ENCODE data around the gene ADGRE3.
"Not testable (repeated sequence)": the region's sequence is repeated elsewhere in the genome, so short reads cannot be mapped to it uniquely, and the experiment has no call there.

The ADGRE3 gene

GRCh38 chr19:14669940-14670339 is 4.7 kb downstream of the ADGRE3 start:
- no peak for DNase-seq (ENCODE audit: low read depth in 2 of 2)

DNA sequence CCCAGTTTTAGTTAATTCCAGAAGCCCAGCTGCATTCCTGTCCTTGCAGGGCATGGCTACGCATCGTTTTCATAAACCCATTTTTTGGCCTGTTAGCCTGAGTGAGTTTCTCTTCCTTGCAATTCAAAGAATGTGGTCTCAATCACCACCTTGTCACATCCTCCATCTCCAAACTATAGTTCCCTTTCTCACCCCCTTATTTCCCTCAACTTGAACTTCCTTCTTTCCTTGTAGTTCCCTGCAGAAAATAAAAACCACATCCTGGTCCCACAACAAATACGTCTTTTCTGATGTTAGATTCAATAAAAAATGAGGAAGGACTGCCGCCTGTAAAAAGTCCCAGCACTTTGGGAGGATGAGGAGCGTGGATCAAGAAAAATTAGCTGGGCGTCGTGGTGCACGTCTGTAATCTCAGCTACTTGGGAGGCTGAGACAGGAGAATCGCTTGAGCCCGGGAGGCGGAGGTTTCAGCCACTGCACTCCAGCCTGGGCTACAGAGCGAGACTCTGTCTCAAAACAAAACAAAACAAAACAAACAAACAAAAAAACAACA is 13.2 kb downstream of the ADGRE3 start:
- DNase-seq (ENCODE audit: low read depth in 2 of 2), result no peak

DNA sequence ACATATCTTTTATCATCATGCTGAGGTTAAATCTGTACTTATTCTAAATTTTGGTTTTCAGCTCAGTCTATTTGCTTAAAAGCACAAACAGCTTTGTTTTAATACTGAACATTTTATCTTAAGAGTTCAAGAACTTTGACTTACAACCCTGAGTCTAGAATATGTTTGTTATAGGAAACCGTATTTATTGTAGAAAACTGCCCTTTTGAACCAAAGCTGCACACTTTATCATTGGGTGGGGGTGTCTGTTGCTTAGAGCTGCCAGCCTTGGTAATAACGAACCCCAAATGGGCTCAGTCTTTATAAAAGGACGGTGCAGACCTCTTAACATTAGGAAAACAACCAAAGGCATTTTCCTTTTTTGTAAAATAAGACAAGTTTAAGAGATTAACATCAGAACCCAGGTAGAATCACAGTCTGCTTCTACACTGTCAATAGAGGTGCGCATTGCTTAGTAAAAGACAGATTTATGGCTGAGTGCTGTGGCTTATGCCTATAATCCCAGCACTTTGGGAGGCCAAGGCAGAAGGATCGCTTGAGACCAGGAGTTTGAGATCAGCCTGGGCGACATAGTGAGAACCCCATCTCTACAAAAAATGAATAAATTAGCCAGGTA is 14.7 kb downstream of the ADGRE3 start:
- no peak for DNase-seq (ENCODE audit: low read depth in 2 of 2)

DNA sequence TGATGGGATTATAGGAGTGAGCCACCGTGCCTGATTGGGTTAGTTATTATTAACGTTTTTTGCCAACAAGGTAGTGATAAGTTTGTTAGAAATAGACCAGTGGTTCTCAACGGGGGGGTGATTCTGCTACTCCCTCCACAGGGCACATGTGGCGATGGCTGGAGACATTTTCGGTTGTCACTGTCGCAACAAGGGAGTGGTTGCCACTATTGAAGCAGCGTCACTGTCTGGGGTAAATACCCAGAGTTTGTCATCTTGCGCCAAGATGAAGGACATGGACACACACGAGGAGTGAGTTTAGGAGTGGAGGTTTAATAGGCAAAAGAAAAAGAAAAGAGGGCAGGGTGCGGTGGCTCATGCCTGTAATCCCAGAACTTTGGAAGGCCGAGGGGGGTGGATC is 18.9 kb downstream of the ADGRE3 start:
- DNase-seq (ENCODE audit: low read depth in 2 of 2), result no peak

GRCh38 chr19:14654786-14655560 is 19.7 kb downstream of the ADGRE3 start:
- no peak for DNase-seq (ENCODE audit: low read depth in 2 of 2)

- DNase-seq (ENCODE audit: low read depth in 2 of 2), result no peak
These were observed 24.5 kb downstream of the ADGRE3 start for GRCh38 chr19:14650161-14650560.

GRCh38 chr19:14649020-14649419 is 25.6 kb downstream of the ADGRE3 start:
- DNase-seq (ENCODE audit: low read depth in 2 of 2), result no peak

GRCh38 chr19:14648506-14648905 is 26.1 kb downstream of the ADGRE3 start:
- no peak for DNase-seq (ENCODE audit: low read depth in 2 of 2)

DNA sequence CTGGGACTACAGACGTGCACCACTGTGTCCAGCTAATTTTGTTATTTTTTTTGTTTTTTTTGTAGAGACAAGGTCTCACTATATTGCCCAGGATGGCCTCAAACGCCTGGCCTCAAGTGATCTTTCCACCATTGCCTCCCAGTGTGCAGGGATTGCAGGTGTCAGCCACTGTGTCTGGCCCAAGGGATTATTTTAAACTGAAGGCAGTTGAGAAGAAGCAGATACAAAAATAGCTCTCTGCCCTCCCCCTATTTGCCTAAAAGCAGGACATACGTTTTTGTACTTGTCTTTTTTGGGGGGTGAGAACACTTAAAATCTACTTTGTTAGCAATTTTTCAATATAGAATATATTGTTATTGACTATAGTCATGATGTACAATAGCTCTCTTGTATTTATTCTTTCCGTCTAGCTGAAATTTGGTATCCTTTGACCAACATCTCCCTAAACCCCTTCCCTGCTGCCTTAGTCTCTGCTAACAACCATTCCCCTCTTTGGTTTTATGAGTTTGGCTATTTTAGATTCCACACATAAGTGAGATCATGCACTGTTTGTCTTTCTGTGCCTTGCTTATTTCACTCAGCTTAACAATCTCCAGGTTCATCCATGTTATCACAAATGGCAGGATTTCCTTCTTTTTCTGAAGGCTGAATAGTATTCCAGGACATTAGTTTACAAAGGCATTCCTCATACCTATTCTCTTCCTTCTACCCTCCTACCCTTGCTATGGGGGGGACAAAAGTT is 34.9 kb downstream of the ADGRE3 start:
- DNase-seq (ENCODE audit: low read depth in 2 of 2), result no peak

- DNase-seq (ENCODE audit: low read depth in 2 of 2), result no peak
These were observed 42.4 kb downstream of the ADGRE3 start for GRCh38 chr19:14632286-14632685.

- no peak for DNase-seq (ENCODE audit: low read depth in 2 of 2)
These were observed 45.1 kb downstream of the ADGRE3 start for GRCh38 chr19:14629557-14629956.

DNA sequence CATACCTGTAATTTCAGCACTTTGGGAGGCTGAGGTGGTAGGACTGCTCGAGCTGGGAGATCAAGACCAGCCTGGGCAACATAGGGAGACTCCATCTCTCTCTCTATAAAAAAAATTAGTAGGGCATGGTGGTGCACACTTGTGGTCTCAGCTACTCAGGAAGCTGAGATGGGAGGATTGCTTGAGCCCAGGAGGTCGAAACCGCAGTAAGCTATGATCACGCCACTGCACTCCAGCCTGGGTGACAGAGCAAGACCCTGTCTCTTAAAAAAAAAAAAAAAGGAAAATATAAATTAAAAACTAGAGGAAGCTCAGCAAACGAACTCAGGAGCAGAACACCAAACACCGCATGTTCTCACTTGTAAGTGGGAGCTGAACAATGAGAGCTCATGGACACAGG is 50.2 kb downstream of the ADGRE3 start:
- not testable (repeated sequence) for DNase-seq (ENCODE audit: low read depth in 2 of 2)

DNA sequence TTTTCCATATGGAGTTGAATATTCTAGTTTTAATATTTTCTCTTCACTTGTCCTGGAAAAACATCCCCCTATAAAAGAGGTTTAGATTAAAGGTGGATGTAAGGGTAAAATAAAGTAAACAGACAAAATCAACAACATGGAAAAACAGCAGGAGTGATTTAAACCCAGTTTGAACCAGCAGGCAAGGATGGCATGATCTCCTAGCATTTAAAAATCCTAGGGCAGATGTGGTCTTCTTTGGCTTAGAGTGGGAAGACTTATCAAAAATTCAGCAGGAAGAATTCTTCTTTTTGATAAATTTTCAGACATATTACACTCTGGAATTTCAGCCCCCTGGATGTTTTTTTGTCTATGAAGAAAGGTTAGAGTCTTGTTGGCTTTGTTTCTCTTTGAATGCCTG is 55.2 kb downstream of the ADGRE3 start:
- DNase-seq (ENCODE audit: low read depth in 2 of 2), result no peak

DNA sequence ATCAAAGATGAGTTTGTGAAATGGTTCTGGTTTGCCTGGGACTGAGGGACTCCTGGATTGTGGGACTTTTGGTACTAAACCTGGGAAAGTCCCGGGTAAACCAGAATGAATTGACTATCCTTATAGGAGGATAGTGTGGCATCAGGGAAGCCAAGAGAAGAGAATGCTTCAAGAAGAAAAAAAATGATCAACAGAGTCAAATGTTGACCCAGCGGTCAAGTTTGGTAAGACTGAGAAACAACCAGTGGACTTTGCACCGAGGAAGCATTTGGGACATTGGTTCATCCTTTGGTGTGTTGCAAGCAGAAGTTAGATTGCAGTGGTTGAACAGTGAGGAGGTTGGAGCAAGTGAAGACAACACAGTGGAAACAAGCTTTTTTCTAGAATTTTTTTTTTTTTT is 58.2 kb downstream of the ADGRE3 start:
- no peak for DNase-seq (ENCODE audit: low read depth in 2 of 2)

DNA sequence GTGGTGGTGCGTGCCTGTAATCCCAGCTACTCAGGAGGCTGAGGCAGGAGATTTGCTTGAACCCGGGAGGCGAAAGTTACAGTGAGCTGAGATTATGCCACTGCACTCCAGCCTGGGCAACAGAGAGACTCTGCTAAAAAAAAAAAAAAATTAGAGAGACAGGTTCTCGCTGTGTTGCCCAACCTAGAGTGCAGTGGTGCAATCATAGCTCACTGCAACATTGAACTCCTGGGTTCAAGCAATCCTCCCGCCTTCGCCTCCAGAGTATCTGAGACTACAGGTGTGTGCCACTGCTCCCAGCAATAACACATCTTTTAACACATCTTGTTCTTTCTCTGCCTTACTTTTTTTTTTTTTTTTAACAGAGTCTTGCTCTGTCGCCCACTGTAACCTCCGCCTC is 59.0 kb downstream of the ADGRE3 start:
- no peak for DNase-seq (ENCODE audit: low read depth in 2 of 2)

GRCh38 chr19:14614099-14614412 is 60.6 kb downstream of the ADGRE3 start:
- DNase-seq (ENCODE audit: low read depth in 2 of 2), result no peak

GRCh38 chr19:14613399-14614098 is 61.1 kb downstream of the ADGRE3 start:
- not testable (repeated sequence) for DNase-seq (ENCODE audit: low read depth in 2 of 2)

DNA sequence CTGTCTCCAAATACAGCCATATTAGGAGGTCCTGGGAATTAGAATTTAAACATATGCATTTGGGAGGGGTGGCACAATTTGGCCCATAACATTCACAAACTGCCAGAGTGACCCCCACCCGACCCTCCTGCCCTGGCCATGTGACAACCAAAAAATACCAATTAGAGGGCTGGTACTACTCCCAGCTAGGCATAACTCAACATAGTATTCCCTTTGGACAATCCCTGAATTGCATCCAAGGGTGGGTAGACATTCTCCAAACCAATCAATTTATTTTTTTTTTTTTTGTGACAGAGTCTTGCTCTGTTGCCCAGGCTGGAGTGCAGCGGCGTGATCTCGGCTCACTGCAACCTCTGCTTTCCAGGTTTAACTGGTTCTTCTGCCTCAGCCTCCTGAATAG is 62.0 kb downstream of the ADGRE3 start:
- no peak for DNase-seq (ENCODE audit: low read depth in 2 of 2)

- not testable (repeated sequence) for DNase-seq (ENCODE audit: low read depth in 2 of 2)
These were observed 62.4 kb downstream of the ADGRE3 start for GRCh38 chr19:14612242-14612641.

GRCh38 chr19:14611051-14611450 is 63.6 kb downstream of the ADGRE3 start:
- no peak for DNase-seq (ENCODE audit: low read depth in 2 of 2)

DNA sequence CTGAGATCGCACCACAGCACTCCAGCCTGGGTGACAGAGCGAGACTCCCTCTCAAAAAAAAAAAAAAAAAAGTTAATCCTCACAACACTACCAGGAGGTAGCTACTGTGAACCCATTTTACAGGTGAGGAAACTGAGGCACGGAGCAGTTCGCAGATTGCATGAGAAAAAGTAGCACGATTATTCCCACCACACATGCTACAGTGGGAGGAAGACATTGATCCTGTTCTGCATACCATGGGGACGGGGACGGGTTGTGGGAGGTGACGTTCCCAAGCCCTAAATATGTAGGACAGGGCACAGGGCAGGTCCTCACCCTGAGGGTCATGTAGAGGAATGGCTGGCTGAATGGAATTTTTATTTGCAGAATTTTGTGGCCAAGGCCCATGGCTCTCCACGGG is 68.0 kb downstream of the ADGRE3 start:
- DNase-seq (ENCODE audit: low read depth in 2 of 2), result no peak

DNA sequence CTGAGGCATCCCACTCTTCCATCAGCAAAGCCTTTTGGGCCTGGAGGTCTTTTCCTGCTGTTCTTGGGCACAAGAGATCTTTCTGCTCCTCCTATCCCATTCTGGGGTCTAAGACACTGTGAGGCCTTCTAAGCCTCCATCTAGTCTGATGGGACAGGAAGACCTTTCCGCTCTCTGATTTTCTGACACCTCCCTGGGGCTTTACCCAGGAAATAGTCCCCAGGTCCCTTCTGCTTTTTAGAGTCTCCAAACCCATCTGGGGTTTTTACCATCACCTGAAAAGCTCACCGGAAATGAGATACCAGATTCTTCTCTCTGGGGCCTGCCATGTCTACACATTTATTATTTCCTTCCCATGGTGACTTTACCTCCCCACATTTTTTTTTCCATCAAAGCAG is 70.7 kb downstream of the ADGRE3 start:
- no peak for DNase-seq (ENCODE audit: low read depth in 2 of 2)

Data from stimulated activated CD8-positive, alpha-beta memory T cell treated with anti-CD3 and anti-CD28 coated beads, Interleukin-2, amount 100 ng/mL, for 48 hours (primary cell).